ENCODE results near the gene WDR47. TPM values are rescaled to one million over a fixed set of nuclear protein-coding genes. Genes with fewer than 3 reads are reported as not detected.
"Not testable (repeated sequence)": the region's sequence is repeated elsewhere in the genome, so short reads cannot be mapped to it uniquely, and the experiment has no call there.

WDR47 gene
- total and polyA plus RNA-seq, 2 of the 8 experiments (the other 6 are each of a cell fraction or from before 2014, with no cell fraction given): 1.9 to 6.7 TPM

GRCh38 chr1:109029493-109029892 is 12.4 kb downstream of the WDR47 start:
- H2BK12ac ChIP-seq (ENCODE audit: low read depth, low read length); H2BK5ac ChIP-seq (ENCODE audit: low read depth, low read length); H3K4me2 ChIP-seq (ENCODE audit: insufficient read depth in 1 of 2, low read depth in 2 of 2, low read length in 2 of 2); H4K91ac ChIP-seq (replicated peaks; ENCODE audit: insufficient read length, low read length); H3K9me3 ChIP-seq (ENCODE audit: insufficient read depth in 2 of 2, low read depth in 1 of 2, low read length in 1 of 2); H3K23me2 ChIP-seq (ENCODE audit: low read depth, low read length); H2BK15ac ChIP-seq (ENCODE audit: low read length); H2BK120ac ChIP-seq (replicated peaks; ENCODE audit: low read depth, low read length); H3K79me2 ChIP-seq (ENCODE audit: control insufficient read depth in 1 of 2, insufficient read depth in 2 of 2, low read length in 2 of 2); H3K27me3 ChIP-seq (replicated peaks in 1 of 4; ENCODE audit: control insufficient read depth in 3 of 4, extremely low read depth in 1 of 4, insufficient read depth in 3 of 4, low read length in 3 of 4); H4K8ac ChIP-seq (ENCODE audit: extremely low read depth, insufficient read depth, low read length); H3K4me3 ChIP-seq (ENCODE audit: extremely low read depth in 1 of 4, insufficient read depth in 2 of 4, low read depth in 3 of 4, low read length in 4 of 4); H3K9ac ChIP-seq (replicated peaks in 1 of 4; ENCODE audit: extremely low read depth in 1 of 4, low read depth in 3 of 4, low read length in 3 of 4); H2BK20ac ChIP-seq (ENCODE audit: low read length); H2AFZ ChIP-seq (ENCODE audit: low read length); H3K36me3 ChIP-seq (ENCODE audit: control insufficient read depth in 2 of 4, insufficient read depth in 4 of 4, low read length in 3 of 4); H3K23ac ChIP-seq (ENCODE audit: insufficient read length); H3K18ac ChIP-seq (ENCODE audit: extremely low read depth, low read length); H4K20me1 ChIP-seq (replicated peaks in 1 of 2; ENCODE audit: control insufficient read depth in 1 of 2, insufficient read depth in 2 of 2, low read length in 2 of 2); H4K5ac ChIP-seq (ENCODE audit: insufficient read length, low read depth, low read length); POLR2A ChIA-PET (ENCODE audit: partially characterized antibody); DNase-seq (ENCODE audit: low read depth in 1 of 2, low spot score in 2 of 2); H3K14ac ChIP-seq (ENCODE audit: insufficient read length); H3K27ac ChIP-seq (ENCODE audit: low read depth, low read length); FAIRE-seq; H3K79me1 ChIP-seq (ENCODE audit: low read depth, low read length); H3K4ac ChIP-seq (replicated peaks; ENCODE audit: insufficient read length, low read depth, low read length); H3K4me1 ChIP-seq (replicated peaks in 1 of 4; ENCODE audit: control insufficient read depth in 3 of 4, insufficient read depth in 4 of 4, low read length in 3 of 4); H2AK5ac ChIP-seq (ENCODE audit: low read depth, low read length); H3K56ac ChIP-seq (replicated peaks; ENCODE audit: insufficient read length, low read depth, low read length): not testable (repeated sequence)
- 90% methylated on average over 7 of the region's 8 CpGs; no CpG with 5 or more reads in 1 of the 2 experiments for WGBS, 2 experiments (ENCODE audit: extremely low coverage in 1 of 2, insufficient coverage in 1 of 2, insufficient read length in 1 of 2, insufficient replicate concordance in 2 of 2, low coverage in 1 of 2, low lambda C conversion rate in 2 of 2, missing lambda C conversion rate in 1 of 2)
- CTCF ChIA-PET (ENCODE audit: partially characterized antibody): interaction anchor here (0.6 kb wide), 1 partner anchor 135 kb away, joined by 3 read pairs; no protein-coding TSS in a partner anchor
